ENCODE data around the gene MBOAT1.

DNA sequence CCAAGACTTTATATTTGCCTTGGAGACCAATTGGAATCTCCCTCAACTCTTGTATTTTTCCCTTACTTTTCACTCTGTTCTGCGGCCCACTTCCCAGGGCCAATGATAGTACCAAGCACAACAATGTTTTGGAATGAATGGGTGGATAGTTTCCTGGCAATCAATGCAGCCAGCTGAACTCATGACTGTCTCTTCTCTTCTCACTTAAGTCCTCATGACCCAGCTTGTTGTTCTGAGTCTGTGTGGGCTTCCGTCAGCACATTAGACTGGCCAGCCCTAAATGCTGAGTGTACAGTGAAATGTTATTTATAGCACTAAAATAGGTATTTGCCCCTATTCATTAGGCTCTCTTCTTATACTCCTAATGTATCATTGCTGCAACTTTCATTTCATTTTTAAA is 5.6 kb upstream of the MBOAT1 start:
- TF ChIP-seq HOXD13 (CRISPR knock-in tag; IDR thresholded peaks at IDR 0.05; ENCODE audit: borderline replicate concordance) (no peak), HOXA7 (CRISPR knock-in tag; IDR thresholded peaks at IDR 0.05; ENCODE audit: borderline replicate concordance) (no peak), ZNF121 (tag by site-specific recombination; IDR thresholded peaks at IDR 0.05) (no peak)
- TF ChIP-seq, protein P1, sequence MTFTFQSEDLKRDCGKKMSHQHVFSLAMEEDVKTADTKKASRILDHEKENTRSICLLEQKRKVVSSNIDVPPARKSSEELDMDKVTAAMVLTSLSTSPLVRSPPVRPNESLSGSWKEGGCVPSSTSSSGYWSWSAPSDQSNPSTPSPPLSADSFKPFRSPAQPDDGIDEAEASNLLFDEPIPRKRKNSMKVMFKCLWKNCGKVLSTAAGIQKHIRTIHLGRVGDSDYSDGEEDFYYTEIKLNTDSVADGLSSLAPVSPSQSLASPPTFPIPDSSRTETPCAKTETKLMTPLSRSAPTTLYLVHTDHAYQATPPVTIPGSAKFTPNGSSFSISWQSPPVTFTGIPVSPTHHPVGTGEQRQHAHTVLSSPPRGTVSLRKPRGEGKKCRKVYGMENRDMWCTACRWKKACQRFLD (tag by site-specific recombination; IDR thresholded peaks at IDR 0.05) = no peak

Data from HEK293 (cell line).